Stomach (tissue), 4 donors: ENCODE data around the gene CREB5.

Experiments used
- EP300 ChIP-seq: sonication (generic); formaldehyde crosslinking; IDR thresholded peaks from one replicate; pipeline ENCODE4 v1.6.1; 2017; ENCODE audit warnings: antibody characterized with exemption
- POLR2A ChIP-seq, 4 donors: fragments of 450-650 bp; IDR thresholded peaks; one replicate each; pipeline ENCODE4 v1.6.1; 2016; ENCODE audit warnings: antibody characterized with exemption in 4 of 4, control low read depth in 2 of 4, mild to moderate bottlenecking in 1 of 4, moderate library complexity in 1 of 4

DNA sequence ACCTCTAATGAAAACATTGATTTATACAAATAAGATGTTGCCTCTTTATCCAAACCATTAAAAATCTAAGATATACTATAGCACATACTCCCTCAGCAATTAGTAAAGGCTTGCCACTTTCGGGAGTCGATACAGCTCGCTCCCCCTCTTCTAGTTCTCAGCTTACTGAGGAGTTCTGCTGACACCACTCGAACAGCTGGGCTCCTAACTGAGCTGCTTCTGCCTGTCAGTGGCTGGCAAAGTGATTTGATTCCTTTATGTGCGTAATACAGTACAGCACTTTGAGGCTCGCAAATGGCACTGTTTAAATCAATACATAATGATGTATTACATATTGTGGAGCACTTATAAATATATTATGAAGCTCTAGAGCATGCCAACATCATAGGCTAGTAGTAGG is 241.8 kb downstream of the CREB5 start:
- no peak for TF ChIP-seq EP300
- TF ChIP-seq POLR2A (IDR thresholded peaks at IDR 0.05): no peak
